HG02943 (cell line): ENCODE measurements around the gene C11orf86.
"Not testable (repeated sequence)": the region's sequence is repeated elsewhere in the genome, so short reads cannot be mapped to it uniquely, and the experiment has no call there.

ENCODE experiments used
- ATAC-seq: cut with Tn5 transposase; IDR thresholded peaks from one replicate; pipeline ENCODE4 v1.9.1; 2021; ENCODE audit warnings: mild to moderate bottlenecking, low read depth, moderate library complexity; ENCODE audit not compliant: unreplicated experiment

The C11orf86 gene

DNA sequence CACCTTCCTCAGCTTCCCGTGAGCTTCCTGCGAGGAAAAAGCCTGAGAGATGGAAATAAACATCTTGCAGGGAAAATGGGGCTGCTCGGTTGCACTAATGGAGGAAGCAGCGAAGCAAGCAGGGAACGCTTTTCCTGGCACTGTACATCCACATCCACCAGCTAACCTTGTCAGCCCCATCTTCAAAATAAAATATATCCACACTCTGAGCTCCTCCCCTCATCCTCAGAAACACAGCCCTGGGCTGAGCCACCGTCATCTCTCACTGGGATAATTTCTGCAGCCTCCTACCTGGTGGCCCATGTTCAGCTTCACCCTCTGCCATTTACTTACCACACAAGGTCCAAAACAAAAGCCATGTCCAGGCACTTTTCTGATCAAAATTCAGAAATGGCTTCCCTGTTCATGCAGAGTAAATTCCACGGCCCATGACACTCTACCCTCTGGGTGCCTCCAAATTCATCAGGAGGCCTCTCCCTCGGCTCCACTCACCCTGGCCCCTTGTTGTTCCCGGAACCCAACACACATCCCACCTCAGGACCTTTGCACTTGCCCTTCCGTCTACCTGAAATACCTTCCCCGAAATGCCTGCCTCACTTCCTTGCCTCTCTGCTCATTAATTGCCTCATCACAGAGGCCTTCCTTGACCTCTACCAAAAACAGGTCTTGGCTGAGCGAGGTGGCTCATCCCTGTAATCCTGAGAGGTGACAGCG lies 13.0 kb downstream of the C11orf86 start:
- ATAC-seq = no peak

DNA sequence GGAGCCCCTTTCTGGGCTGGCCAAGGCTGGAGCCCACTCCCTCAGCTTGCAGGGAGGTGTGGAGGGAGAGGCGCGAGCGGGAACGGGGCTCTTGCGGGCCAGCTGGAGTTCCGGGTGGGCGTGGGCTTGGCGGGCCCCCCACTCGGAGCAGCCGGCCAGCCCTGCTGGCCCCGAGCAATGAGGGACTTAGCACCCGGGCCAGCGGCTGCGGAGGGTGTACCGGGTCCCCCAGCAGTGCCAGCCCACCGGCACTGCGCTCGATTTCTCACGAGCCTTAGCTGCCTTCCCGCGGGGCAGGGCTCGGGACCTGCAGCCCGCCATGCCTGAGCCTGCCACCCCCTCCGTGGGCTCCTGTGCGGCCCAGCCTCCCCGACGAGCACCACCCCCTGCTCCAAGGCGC lies 13.6 kb downstream of the C11orf86 start:
- not testable (repeated sequence) for ATAC-seq

GRCh38 chr11:66989360-66989759 lies 14.3 kb downstream of the C11orf86 start:
- ATAC-seq = not testable (repeated sequence)

GRCh38 chr11:66992041-66992440 lies 16.9 kb downstream of the C11orf86 start:
- ATAC-seq = no peak

GRCh38 chr11:66996609-66997273 lies 21.6 kb downstream of the C11orf86 start:
- no peak for ATAC-seq

DNA sequence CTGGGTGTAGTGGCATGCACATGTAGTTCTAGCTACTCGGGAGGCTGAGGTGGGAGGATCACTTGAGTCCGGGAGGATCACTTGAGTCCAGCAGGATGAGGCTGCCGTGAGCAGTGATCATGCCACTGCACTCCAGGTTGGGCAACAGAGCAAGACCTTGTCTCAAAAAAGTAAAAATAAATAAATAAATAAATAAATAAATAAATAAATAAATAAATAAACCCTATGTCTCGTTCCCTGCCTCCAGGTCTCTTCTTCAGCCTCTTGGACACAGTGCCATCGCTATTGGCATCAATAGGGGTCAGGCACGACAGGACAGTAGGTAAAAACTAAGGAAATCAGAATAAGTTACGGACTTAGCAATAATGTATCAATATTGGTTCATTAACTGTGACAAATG lies 24.5 kb downstream of the C11orf86 start:
- no peak for ATAC-seq

GRCh38 chr11:67001332-67001731 lies 26.2 kb downstream of the C11orf86 start:
- no peak for ATAC-seq

DNA sequence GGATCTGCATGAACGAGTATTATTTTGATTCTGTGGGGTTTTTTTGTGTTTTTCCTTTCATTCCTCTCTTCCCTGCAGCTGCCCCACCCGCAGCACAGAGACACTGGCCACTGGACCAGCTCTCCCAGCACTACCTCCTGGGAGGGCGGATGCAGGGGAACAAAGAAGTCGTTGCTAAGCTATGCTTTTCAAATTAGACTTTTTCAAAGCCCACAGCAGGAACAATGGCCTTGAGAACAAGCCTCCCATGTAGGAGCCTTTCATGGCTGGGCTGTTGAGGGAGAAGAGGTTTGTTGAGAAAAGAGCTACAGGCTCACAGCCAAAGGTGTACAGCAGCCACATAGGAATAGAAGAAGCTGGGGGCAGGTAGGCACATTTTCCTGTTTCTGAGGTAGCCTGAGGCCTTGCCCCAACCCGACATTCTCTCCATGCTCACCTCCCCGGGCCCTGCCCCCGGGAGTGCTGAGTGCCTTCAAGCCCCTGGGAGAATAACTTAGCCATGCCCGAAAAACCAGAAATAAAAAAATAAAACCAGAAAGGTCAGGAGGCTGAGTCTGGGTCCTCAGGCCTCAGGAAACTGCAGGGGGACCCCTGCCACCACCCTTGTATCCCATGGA lies 27.3 kb downstream of the C11orf86 start:
- no peak for ATAC-seq

GRCh38 chr11:67002921-67003411 lies 27.9 kb downstream of the C11orf86 start:
- ATAC-seq = no peak

DNA sequence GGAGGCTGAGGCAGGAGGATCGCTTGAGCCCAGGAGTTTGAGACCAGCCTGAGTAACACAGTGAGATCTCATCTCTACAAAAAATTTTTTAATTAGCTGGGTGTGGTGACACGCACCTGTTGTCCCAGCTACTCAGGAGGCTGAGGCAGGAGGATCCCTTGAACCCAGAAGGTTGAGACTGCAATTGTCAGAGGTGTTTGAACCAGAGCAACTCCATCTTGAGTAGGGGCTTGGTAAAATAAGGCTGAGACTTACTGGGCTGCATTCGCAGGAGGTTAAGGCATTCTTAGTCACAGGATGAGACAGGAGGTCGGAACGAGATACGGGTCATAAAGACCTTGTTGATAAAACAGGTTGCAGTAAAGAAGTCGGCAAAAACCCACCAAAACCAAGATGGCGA lies 30.1 kb downstream of the C11orf86 start:
- not testable (repeated sequence) for ATAC-seq

DNA sequence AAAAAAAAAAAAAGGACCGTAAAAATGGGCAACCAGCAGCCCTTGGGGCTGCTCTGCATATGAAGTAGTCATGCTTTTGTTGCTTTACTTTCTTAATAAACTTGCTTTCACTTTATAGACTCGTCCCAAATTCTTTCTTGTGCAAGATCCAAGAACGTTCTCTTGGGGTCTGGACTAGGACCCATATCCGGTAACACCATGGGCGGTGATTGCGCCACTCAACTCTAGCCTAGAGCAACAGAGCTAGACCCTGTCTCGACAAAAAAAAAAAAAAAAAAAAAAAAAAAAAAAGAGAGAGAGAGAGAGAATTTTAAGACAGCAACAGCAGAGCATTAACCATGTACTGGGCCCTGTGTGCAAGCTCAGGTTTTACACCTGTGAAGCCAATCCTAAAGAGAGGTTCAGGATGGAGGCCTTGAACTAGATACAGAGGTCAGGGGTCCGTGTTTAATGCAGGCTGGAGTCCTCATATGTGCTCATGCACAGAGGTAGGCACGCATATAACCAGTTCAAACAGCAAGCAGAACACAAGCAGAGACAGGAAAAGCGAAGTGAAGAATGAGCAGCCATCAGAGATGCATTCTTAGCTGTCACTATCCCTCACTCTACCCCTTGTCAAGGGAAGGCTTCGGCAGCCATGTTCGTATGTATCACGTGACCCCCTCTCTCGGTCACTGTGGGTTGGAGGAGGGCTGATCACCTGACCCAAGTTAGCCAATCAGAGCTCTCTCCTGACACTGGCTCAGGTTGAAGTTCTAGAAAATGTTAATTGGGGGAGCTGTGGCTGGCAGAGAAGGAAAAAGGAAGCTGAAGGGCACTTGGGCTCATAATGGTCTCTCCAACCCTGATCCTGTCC lies 31.2 kb downstream of the C11orf86 start:
- no peak for ATAC-seq

DNA sequence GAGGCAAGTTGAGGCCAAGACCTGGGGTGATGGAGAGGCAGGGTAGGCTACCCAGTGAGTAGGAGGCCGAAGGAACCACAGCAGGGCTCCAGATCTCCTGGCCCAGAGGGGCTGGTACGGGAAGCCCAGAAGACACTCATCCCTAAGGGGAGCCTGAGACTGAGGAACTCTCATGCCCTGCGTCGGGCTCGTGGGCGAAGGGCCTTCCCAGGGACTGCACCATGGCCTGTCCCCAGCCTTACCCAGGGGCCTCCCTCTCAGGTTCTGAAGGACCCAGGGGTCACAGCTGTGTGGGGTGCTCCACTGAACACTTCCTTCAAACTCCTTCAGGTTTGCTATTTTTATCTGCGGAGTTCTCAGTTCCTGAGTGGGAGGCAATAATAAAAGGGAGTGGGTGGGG lies 32.0 kb downstream of the C11orf86 start:
- ATAC-seq = no peak

GRCh38 chr11:67010296-67010905 lies 35.3 kb downstream of the C11orf86 start:
- no peak for ATAC-seq

DNA sequence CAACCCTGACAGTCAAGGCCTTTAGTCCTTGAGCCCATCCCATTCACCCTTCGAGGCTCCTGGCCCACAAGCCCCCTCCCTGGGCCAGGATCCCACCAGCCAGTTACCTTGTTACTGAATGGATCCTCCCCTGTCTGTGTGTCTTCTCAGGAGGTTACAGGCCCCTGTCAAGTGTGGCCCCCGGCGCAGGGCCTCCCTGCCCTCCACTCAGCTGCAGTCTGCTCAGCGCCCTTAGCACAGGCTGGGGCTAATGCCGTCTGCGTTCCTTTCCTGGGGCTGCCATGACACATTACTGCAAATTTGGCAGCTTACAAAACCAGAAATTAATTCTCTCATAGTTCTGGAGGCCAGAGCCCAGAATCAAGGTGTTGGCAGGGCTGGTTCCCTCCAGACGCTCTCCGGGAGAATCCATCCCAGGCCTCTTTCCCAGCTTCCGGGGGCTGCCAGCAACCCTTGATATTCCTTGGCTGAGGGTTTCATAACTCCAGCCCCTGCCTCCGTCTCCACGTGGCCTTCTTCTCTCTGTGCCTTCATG lies 38.5 kb downstream of the C11orf86 start:
- ATAC-seq = no peak

- no peak for ATAC-seq
These were observed 39.2 kb downstream of the C11orf86 start for GRCh38 chr11:67014343-67014742.

GRCh38 chr11:67015048-67015447 lies 39.9 kb downstream of the C11orf86 start:
- ATAC-seq = no peak

- ATAC-seq = no peak
These were observed 41.4 kb downstream of the C11orf86 start for GRCh38 chr11:67016550-67016949.

DNA sequence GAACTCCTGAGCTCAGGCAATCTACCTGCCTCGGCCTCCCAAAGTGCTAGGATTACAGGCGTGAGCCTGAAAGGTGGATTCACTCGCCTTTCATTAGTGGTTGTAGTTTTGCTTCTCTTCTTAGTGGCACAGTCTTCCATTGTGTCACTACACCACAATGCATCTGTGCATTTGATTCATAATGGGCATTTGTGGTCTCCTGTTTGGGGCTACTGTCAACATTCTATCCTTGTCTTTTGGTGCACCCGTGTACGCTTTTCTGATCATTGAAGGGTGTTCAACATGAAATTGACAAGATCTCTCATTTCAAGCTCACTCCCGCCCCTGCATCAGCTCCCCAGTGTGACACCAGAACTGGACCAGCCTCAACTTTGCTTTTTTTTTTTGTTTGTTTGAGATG lies 45.8 kb downstream of the C11orf86 start:
- no peak for ATAC-seq

- no peak for ATAC-seq
These were observed 47.3 kb downstream of the C11orf86 start for GRCh38 chr11:67022341-67022933.
